Measurements from ENCODE around the gene ACSL6.

Gene ACSL6

GRCh38 chr5:132011622-132012343 is at the start of gene ACSL6:
Gene ACSL6 (minus strand): TSS chr5:132011658. CDS start chr5:132011553, 105 bp downstream.
- no peak for DNase-seq

- DNase-seq = no peak
Measured at GRCh38 chr5:132060501-132061161, 49.2 kb upstream of the ACSL6 start, which contains the start of gene IL3. Gene IL3 (plus strand): TSS chr5:132060655. CDS start chr5:132060707, 52 bp downstream.

GRCh38 chr5:132059696-132060500 is 48.4 kb upstream of the ACSL6 start:
- DNase-seq = no peak

- no peak for DNase-seq
Measured at GRCh38 chr5:132059043-132059695, 47.7 kb upstream of the ACSL6 start.

- DNase-seq = no peak
Measured at GRCh38 chr5:132058646-132059042, 47.2 kb upstream of the ACSL6 start.

- no peak for DNase-seq
Measured at GRCh38 chr5:132057498-132058255, 46.2 kb upstream of the ACSL6 start.

GRCh38 chr5:132056610-132057497 is 45.4 kb upstream of the ACSL6 start:
- DNase-seq = no peak

GRCh38 chr5:132055808-132056609 is 44.6 kb upstream of the ACSL6 start:
- no peak for DNase-seq

GRCh38 chr5:132055441-132055807 is 44.0 kb upstream of the ACSL6 start:
- DNase-seq = no peak

GRCh38 chr5:132054697-132055440 is 43.4 kb upstream of the ACSL6 start:
- no peak for DNase-seq

- DNase-seq = no peak
Measured at GRCh38 chr5:132054031-132054696, 42.7 kb upstream of the ACSL6 start.

- DNase-seq = no peak
Measured at GRCh38 chr5:132053483-132053882, 42.0 kb upstream of the ACSL6 start.

GRCh38 chr5:132052520-132052919 is 41.1 kb upstream of the ACSL6 start:
- DNase-seq = no peak

GRCh38 chr5:132050661-132051552 is 39.4 kb upstream of the ACSL6 start:
- DNase-seq = no peak

GRCh38 chr5:132050136-132050535 is 38.7 kb upstream of the ACSL6 start:
- DNase-seq = peak; percentile 82

GRCh38 chr5:132049559-132049958 is 38.1 kb upstream of the ACSL6 start:
- no peak for DNase-seq

GRCh38 chr5:132049093-132049492 is 37.6 kb upstream of the ACSL6 start:
- DNase-seq = no peak

- no peak for DNase-seq
Measured at GRCh38 chr5:132046880-132047299, 35.4 kb upstream of the ACSL6 start.
